Measurements from ENCODE around the gene APBB2. TPM values are rescaled to one million over a fixed set of nuclear protein-coding genes. Genes with fewer than 3 reads are reported as not detected.

Gene APBB2
- total and polyA plus RNA-seq, 2 experiments from 2014 or later: 35.8 to 74.8 TPM

- H3K9me2 ChIP-seq (ENCODE audit: insufficient read depth): no peaks in the 10 kb centered on the region
- no peaks in the 10 kb centered on the region for H3F3A ChIP-seq (replicated peaks; ENCODE audit: low read depth)
- no peaks in the 10 kb centered on the region for H3K79me2 ChIP-seq (replicated peaks; ENCODE audit: insufficient read depth)
- H3K4me1 ChIP-seq (ENCODE audit: insufficient read depth): 0 out of 2 replicates have a peak, but pooled peaks cover 5% of the 10 kb centered on the region
- Mint-ChIP-seq H3K4me1 (peaks cover 6% of the 10 kb centered on the region; the same call in 1 of the 3 replicates), H3K9me3 (no peaks in the 10 kb centered on the region), H3K4me3 (no peak overlapping the region), H3K36me3 (ENCODE audit: low read depth) (no peaks in the 10 kb centered on the region), H3K27ac (no peak overlapping the region), H3K27me3 (ENCODE audit: insufficient read depth, low read depth, poor library complexity) (peaks cover 2% of the 10 kb centered on the region)
- no peaks in the 10 kb centered on the region for H3K36me3 ChIP-seq (ENCODE audit: insufficient read depth)
- H3K4me2 ChIP-seq: no peak overlapping the region
- H3K27me3 ChIP-seq (ENCODE audit: insufficient read depth): no peaks in the 10 kb centered on the region
- H3K27ac ChIP-seq (ENCODE audit: low read depth): no peak overlapping the region
- no peaks in the 10 kb centered on the region for H4K20me1 ChIP-seq (replicated peaks; ENCODE audit: insufficient read depth)
- DNase-seq (ENCODE audit: low spot score) (peak; percentile 46), ATAC-seq (peak; percentile 78)
- H3K4me3 ChIP-seq: no peak overlapping the region
- H2AFZ ChIP-seq: no peak overlapping the region
- TF ChIP-seq CTCF (conservative IDR thresholded peaks at IDR 0.05; ENCODE audit: low read depth in 2 of 2) (peak; percentile 50 to 67), EZH2 (IDR thresholded peaks at IDR 0.05; ENCODE audit: low read depth, unreplicated experiment) (no peak), ZNF114 (CRISPR knock-in tag; IDR thresholded peaks at IDR 0.05) (no peak), REST (IDR thresholded peaks at IDR 0.05; ENCODE audit: unreplicated experiment) (no peak), ZNF462 (CRISPR knock-in tag; IDR thresholded peaks at IDR 0.05) (no peak), EZH2phosphoT487 (IDR thresholded peaks at IDR 0.05; ENCODE audit: unreplicated experiment) (no peak), JUNB (IDR thresholded peaks at IDR 0.05; ENCODE audit: unreplicated experiment) (no peak)
These were observed 233.9 kb downstream of the APBB2 start for GRCh38 chr4:40980318-40980883.
